HG03095 (cell line): ENCODE data around the gene FBLN5.

Experiments used
- ATAC-seq: cut with Tn5 transposase; IDR thresholded peaks from one replicate; pipeline ENCODE4 v1.9.1; 2021; ENCODE audit warnings: moderate library complexity; ENCODE audit not compliant: unreplicated experiment

FBLN5 gene

GRCh38 chr14:91835920-91836843 lies 111.3 kb downstream of the FBLN5 start:
- ATAC-seq: no peak

- ATAC-seq: no peak
Observed at GRCh38 chr14:91835197-91835919, 112.1 kb downstream of the FBLN5 start.

- no peak for ATAC-seq
Observed at GRCh38 chr14:91834571-91834970, 112.9 kb downstream of the FBLN5 start.

GRCh38 chr14:91831337-91831736 lies 116.2 kb downstream of the FBLN5 start:
- ATAC-seq: no peak

GRCh38 chr14:91830777-91831176 lies 116.7 kb downstream of the FBLN5 start:
- peak; percentile 72 for ATAC-seq

GRCh38 chr14:91829511-91829910 lies 118.0 kb downstream of the FBLN5 start:
- no peak for ATAC-seq

GRCh38 chr14:91827746-91828145 lies 119.7 kb downstream of the FBLN5 start:
- no peak for ATAC-seq
